ENCODE measurements around the gene KCNA1.
"Not testable (repeated sequence)": the region's sequence is repeated elsewhere in the genome, so short reads cannot be mapped to it uniquely, and the experiment has no call there.

Gene KCNA1

GRCh38 chr12:4909734-4910501 is at the start of gene KCNA1:
Gene KCNA1 (plus strand): TSS chr12:4909905. CDS start chr12:4911379, 1,474 bp downstream.
- peak; percentile 75 for DNase-seq

DNA sequence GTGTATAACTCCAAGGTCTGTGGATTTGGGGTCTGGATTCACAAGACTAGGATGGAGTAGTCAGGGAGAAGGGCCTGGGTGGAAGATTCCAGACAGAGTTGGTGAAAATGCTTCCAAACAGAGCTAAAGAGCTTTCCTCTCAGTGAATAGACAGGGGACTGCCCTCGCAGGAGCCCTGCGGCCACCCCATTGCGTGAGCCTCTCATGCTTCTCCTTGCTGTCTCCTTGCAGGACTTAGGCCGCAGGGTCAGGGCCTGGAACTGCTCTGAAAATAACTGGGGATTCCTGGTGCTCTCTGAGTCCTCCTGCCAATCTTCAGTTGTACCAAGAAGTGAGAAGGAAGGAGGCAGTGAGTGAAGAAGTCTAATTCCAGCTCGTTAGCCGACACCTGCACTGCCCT is 49.0 kb upstream of the KCNA1 start:
- DNase-seq, result no peak

- no peak for DNase-seq
These were observed 46.9 kb upstream of the KCNA1 start for GRCh38 chr12:4862809-4863208.

- no peak for DNase-seq
These were observed 45.1 kb upstream of the KCNA1 start for GRCh38 chr12:4864575-4864974.

DNA sequence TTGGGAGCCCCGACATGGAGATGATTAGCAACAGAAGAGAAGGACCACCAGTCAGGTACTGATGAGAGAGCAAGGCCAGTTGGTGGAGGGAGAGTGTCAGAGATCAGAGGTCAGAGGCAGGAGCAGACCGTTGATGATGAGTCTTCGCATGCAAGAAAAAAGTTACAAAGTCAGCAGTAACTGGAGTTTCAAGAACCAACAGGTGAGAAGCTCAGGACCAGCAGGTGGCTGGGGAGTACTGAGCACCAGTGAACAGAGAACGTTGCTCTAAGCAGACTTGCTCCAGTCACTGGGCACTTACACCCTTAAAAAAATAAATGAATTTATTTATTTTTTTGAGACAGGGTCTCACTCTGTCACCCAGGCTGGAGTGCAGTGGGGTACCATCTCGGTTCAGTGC is 44.5 kb upstream of the KCNA1 start:
- no peak for DNase-seq

DNA sequence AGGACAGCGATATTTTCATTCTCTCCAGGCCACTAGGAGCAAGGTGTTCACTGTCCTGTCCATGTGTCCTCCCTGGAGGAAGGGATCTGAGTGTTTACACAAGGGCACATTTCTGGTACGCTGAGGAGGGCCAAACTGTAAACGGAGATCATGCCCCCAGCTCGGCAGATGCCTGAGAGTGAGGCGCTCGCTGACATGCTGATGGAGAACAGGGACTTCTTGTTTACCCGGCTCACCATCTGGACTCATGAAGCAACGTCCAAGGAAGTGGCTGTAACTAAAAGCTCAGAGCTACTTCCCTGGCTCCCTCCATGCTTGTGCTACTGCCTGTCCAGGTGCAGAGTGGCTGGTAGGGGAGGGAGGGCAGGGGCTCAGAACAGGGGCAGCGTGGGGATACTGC is 43.4 kb upstream of the KCNA1 start:
- DNase-seq, result no peak

- DNase-seq, result no peak
These were observed 42.3 kb upstream of the KCNA1 start for GRCh38 chr12:4867384-4867783.

- no peak for DNase-seq
These were observed 39.3 kb upstream of the KCNA1 start for GRCh38 chr12:4870423-4870822.

DNA sequence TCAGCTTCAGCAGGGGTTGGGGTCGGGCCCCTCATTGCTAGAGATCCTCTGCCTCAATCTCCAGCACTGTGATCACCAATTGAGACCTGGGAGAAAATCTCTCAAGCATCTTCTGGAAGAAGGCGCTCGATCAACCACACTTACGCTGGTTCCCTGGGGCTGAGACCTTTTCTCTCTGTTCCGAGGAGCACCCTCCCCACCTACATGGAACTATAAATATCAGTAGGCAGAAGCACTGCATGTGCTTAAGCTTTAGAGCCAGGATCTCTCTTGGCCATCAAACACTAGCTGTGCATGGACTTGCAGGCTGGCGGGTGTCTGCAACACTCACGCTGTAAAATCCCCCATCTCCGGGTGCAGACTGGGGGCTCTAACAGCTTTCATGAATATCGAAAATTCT is 38.2 kb upstream of the KCNA1 start:
- no peak for DNase-seq

GRCh38 chr12:4873947-4874346 is 35.8 kb upstream of the KCNA1 start:
- no peak for DNase-seq

- no peak for DNase-seq
These were observed 35.0 kb upstream of the KCNA1 start for GRCh38 chr12:4874671-4875070.

GRCh38 chr12:4879481-4879880 is 30.2 kb upstream of the KCNA1 start:
- DNase-seq, result not testable (repeated sequence)

GRCh38 chr12:4881266-4882064 is 28.2 kb upstream of the KCNA1 start:
- no peak for DNase-seq

DNA sequence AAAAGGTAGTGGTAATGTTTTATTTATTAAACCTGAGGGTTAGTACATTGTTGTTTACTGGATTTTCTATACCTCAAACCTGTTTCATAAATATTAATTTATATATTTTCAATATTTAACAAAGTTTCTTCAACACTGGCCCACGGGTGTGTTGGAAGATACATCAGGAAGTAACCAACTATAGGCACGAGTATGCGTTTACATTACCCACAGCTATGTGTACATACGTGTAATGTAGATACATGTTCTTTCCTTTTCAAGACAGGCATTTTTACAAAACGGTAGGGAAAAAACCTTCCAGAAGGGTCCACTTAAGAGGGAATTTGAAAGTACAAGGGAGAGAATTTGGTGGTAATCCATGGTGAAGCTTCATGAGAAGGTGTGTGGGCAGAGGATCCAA is 17.8 kb upstream of the KCNA1 start:
- no peak for DNase-seq

GRCh38 chr12:4892418-4892817 is 17.3 kb upstream of the KCNA1 start:
- no peak for DNase-seq

DNA sequence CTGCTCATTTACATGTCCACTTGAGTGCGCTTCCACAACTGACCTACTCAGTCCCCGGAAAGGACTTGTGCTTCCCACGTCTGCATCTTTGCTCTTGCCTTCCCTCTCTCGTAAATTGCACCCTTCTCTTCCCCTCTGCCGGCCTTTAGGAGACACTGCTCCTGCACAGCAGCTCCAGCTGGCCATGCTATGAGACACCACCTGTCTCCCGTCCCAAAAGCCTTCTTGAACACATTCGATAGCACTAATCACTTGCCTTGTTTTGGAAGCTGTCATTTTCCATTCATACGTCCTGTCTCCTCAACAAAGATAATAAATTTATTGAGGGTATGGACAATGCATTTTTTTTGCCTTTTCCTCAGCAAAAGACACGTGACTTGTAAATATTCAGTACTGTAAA is 15.7 kb upstream of the KCNA1 start:
- DNase-seq, result no peak

- DNase-seq, result no peak
These were observed 10.3 kb upstream of the KCNA1 start for GRCh38 chr12:4899364-4899763.

DNA sequence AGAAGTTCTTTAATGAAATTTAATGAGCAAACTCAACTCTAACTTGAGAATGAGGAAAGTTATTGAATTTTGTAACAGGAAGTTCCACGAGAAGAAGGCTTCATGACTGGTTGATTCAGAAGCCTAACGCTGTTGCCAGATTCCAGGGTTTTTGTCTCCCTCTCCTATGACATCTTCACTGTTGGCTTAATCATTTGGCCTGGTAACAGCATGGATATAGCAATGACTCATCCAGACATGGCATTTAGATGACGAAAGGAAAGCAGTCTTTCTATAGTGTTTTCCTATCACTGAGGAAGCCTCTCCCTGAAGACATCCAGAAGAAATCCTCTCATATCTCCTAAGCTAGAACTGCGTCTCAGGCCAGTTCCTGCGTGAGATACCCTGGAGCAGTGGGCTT is 9.4 kb upstream of the KCNA1 start:
- DNase-seq, result no peak

GRCh38 chr12:4905316-4905715 is 4.4 kb upstream of the KCNA1 start:
- DNase-seq, result no peak

GRCh38 chr12:4908684-4909409 is 858 bp upstream of the KCNA1 start:
- peak; percentile 86 for DNase-seq

DNA sequence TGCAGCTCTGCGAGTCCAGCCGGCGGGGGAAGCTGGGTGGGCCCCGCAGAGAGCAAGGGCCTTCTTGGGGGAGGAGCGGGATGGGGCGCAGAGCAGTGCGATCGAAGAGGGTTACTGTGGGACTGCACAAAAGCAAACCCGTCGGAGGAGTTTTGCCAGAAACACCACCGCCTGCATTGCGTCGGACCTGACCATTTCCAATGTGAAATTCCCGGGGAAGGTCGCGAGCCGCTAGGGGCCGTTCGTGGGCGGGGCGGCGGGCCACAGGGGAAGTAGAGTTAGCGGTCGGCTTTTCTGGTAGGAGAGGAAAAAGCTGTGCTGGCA is 333 bp upstream of the KCNA1 start:
- no peak for DNase-seq

DNA sequence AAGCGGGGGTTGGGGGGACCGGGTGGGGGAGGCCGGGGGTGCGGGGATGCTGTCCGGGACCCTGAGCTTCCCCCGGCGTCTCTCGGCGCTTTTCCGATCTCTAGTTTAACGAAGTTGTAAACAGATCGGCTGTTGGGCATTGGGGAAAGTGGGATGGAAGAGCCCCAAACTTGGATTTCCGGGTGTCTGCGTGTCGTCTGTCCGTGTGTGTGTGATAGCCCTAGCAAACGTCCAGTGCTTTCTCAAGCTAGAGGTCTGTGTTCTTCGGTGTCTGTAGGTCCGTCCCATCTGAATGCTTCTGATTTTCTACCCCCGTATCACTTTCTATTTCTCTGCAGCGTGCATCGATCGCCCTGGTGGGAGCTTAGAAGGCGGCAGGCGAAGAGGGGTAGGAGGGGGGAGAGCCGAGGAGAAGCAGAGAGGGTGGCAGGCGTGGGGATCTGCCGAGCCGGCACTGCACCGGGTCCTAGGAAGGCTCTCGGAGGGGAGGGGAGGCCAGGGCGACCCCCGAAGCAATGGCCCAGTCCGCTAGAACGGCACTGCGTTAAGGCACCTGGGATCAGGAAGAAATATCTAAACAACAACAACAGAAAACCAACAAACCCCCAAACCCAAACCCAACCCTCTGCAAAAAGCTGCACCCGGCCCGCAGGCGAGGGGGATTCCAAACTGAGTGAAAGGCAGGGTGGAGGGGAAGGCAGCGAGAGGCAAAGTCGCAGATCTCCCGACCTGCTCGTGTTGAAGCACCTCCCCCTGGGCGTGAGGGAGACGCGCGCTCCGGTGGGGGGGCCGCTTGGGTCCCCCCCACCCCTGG is 1.0 kb downstream of the KCNA1 start:
- peak; percentile 62 for DNase-seq

Data from retina (tissue), 1 donor.